Right lung (tissue), 10 donors: ENCODE data around the gene ME2. TPM values are rescaled to one million over a fixed set of nuclear protein-coding genes. Genes with fewer than 3 reads are reported as not detected.
A peak's percentile ranks its signal among the peaks of the same experiment; 100 is the strongest.
"Not testable (repeated sequence)": the region's sequence is repeated elsewhere in the genome, so short reads cannot be mapped to it uniquely, and the experiment has no call there.

Experiments used
- DNase-seq, 2 donors: peaks; one replicate each; pipeline ENCODE4 v3.0.0-alpha.2; 2013
- long read RNA-seq, 8 donors: transcript quantifications; one replicate each; lab custom pipeline, GENCODE V29; 2026
- polyA plus RNA-seq, 5 donors: library from polyadenylated mRNA; unstranded; fragments of 120-200 nt; gene quantifications; one replicate each; pipeline versions ENCODE4 v1.2.1 to v1.2.3, GENCODE V29; 2013; ENCODE audit warnings: inconsistent platforms in 1 of 5, low replicate concordance in 1 of 5; ENCODE audit not compliant: insufficient read length in 5 of 5, insufficient read depth in 1 of 5

The ME2 gene
- 10 to 100 TPM; 25.9 to 39.0 (median 31.4) TPM for polyA plus RNA-seq
- long read RNA-seq, donor 1, full-length matches to known transcripts = 7 of 7 reads
- long read RNA-seq, donor 1, partial matches to known transcripts = 0 of 7 reads
- long read RNA-seq, donor 1, other reads (novel, unspliced or antisense) = 0 of 7 reads
- long read RNA-seq, donor 2, full-length matches to known transcripts = 4 of 4 reads
- long read RNA-seq, donor 2, partial matches to known transcripts = 0 of 4 reads
- long read RNA-seq, donor 2, other reads (novel, unspliced or antisense) = 0 of 4 reads
- long read RNA-seq, donor 3, full-length matches to known transcripts = 6 of 6 reads
- long read RNA-seq, donor 3, partial matches to known transcripts = 0 of 6 reads
- long read RNA-seq, donor 3, other reads (novel, unspliced or antisense) = 0 of 6 reads
- long read RNA-seq, donor 4, full-length matches to known transcripts = 3 of 3 reads
- long read RNA-seq, donor 4, partial matches to known transcripts = 0 of 3 reads
- long read RNA-seq, donor 4, other reads (novel, unspliced or antisense) = 0 of 3 reads
- long read RNA-seq, donor 5, full-length matches to known transcripts = 10 of 16 reads
- long read RNA-seq, donor 5, partial matches to known transcripts = 6 of 16 reads
- long read RNA-seq, donor 5, other reads (novel, unspliced or antisense) = 0 of 16 reads
- long read RNA-seq, donor 6, full-length matches to known transcripts = 10 of 10 reads
- long read RNA-seq, donor 6, partial matches to known transcripts = 0 of 10 reads
- long read RNA-seq, donor 6, other reads (novel, unspliced or antisense) = 0 of 10 reads
- long read RNA-seq, donor 7, full-length matches to known transcripts = 4 of 4 reads
- long read RNA-seq, donor 7, partial matches to known transcripts = 0 of 4 reads
- long read RNA-seq, donor 7, other reads (novel, unspliced or antisense) = 0 of 4 reads
- long read RNA-seq, donor 8, full-length matches to known transcripts = 3 of 3 reads
- long read RNA-seq, donor 8, partial matches to known transcripts = 0 of 3 reads
- long read RNA-seq, donor 8, other reads (novel, unspliced or antisense) = 0 of 3 reads

GRCh38 chr18:50878345-50879301 lies at the start of gene ME2:
Gene ME2 (plus strand): TSS chr18:50879118. CDS start chr18:50895821, 16,703 bp downstream.
- DNase-seq = peak; percentile 90 to 91

DNA sequence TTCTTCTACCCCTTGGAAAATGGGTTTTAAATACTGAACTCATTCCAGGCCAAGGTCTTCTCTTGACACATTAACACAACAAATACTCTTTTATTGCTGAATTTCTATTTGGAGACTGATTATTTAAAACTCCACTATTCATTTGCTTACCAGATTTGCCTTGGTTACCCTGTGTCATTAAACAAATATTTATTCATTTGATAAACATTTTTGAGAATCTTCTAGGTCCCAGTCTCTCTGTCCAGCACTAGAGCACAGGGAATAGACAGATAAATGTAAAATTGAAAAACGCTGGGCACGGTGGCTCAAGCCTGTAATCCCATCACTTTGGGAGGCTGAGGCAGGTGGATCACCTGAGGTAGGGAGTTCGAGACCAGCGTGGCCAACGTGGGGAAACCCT lies 49.3 kb upstream of the ME2 start:
- no peak for DNase-seq

DNA sequence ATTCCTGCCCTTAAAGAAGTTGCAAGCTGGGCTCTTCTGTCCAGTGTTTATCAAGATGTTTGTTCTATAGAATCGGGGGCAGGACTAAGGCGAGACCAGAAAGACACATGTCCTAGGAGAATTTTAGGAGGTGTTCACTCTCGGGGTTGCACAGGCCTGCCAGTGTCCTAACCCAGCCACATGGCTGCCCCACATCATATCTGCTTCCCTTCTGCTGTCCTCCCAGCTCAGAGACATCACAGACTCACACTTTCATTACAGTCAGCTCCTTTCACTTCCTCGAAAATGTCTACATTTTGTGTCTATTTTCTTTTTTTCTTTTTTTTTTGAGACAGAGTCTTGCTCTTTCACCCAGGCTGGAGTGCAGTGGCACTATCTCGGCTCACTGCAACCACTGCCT lies 48.4 kb upstream of the ME2 start:
- no peak for DNase-seq

DNA sequence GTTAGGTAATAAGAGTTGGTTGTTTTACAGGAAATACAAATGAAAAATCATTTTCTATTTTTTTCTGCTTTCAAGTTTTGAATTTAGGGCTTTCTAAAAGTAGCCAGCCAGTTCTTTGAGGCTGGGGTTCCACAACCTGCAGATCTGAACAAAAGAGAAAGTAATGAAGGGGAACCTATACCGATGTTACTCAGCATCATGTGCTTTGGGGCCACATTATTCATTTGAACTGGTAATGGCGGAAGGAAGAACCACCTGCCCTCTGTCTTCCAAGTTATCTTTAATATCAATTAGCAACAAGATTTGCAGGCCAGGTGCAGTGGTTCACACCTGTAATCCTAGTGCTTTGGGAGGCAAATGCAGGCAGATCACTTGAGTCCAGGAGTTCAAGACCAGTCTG lies 46.2 kb upstream of the ME2 start:
- DNase-seq = no peak

GRCh38 chr18:50833496-50833895 lies 45.4 kb upstream of the ME2 start:
- not testable (repeated sequence) for DNase-seq

DNA sequence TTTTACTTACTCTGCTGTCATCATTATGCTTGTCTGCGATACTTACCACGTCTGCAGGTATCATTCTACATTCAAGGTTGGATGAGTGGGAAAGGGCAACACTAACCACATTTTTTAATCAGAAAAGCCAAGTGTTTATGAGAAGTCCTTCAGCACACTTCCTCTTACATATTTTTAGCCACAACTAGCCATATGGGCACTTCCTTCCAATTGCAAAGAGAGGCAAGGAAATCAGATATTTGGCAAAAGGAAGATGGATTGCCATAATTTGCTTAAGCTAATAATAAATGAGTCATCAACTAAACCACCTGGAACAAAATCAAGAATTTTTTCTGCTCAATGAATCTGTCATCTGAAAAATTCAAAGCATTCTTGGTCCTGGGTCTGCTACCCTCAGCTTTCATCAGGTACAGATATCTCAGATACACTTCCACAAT lies 42.4 kb upstream of the ME2 start:
- no peak for DNase-seq

GRCh38 chr18:50839341-50839740 lies 39.6 kb upstream of the ME2 start:
- no peak for DNase-seq

DNA sequence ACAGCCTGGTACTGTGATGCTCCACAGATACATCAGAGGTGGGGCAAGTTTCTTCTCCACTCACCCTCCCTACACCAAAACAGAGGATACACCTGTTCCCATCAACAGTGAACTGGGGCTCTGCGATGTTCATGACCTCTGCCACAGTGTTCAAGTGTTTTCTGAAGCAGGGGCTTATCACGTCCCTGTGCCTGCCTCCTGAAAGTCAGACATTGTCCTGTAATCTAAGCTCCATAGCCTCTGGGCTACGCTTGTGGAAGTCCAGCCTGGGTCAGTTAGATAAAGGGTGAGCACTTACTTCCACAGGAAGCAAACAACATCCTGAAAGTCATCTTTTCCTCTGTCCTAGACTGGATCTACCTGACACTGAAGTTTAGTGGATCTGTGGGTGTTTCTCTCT lies 38.9 kb upstream of the ME2 start:
- DNase-seq = no peak

DNA sequence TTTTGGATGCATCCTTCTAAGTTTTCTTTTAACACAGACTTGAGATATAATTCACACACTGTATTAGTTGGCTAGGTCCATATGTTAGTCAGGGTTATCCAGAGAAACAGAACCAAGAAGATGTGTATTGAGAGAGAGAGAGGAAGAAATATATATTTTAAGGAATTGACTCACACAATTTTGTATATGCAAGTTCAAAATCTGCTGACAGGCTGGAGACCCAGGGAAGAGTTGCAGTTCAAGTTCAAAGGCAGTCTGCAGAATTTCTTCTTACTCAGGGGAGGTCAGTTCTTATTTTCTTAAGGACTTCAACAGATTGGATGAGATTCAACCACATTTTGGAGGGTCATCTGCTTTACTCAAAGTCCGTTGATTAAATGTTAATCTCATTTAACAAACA lies 36.1 kb upstream of the ME2 start:
- DNase-seq = no peak

GRCh38 chr18:50844554-50844953 lies 34.4 kb upstream of the ME2 start:
- no peak for DNase-seq

DNA sequence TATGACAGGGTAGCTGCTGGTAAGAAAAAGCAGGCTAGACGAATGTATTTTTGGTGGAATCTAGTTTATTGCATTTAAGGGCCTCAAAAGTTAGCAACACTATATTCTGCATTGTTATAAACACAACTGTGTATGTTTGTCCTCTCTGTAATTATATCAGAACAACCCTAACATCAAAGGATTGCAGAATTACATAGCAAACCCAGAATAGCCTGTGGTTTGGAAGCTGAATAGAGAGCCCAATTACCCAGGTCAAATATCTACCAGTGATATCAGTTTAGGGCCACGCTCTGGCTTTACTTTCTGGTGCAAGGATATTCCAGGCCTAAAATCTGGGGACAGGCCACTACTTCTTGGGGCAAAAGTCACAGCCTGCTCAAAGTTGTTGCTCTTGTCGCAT lies 34.0 kb upstream of the ME2 start:
- no peak for DNase-seq

- no peak for DNase-seq
Observed at GRCh38 chr18:50847192-50847591, 31.7 kb upstream of the ME2 start.

DNA sequence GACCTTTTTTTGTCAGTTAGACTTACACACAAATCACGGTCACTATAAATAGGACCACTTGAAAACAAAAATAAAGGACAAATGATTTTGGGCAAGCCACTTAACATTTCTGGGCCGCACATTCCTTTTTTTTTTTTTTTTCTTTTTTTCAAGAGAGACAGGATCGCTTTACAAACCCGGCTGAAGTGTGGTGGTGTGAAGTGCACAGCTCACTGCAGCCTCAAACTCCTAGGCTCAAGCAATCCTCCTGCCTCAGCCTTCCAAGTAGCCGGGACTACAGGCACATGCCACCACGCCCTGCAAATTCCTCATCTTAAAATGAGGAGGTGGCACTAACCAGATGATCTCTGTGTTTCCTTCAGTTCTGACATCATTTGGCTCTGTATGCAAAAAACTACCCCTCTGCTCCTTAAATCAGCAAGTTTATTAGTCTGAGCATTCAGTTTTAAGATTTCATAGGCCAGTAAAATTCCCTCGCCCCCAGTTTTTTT lies 30.8 kb upstream of the ME2 start:
- no peak for DNase-seq

DNA sequence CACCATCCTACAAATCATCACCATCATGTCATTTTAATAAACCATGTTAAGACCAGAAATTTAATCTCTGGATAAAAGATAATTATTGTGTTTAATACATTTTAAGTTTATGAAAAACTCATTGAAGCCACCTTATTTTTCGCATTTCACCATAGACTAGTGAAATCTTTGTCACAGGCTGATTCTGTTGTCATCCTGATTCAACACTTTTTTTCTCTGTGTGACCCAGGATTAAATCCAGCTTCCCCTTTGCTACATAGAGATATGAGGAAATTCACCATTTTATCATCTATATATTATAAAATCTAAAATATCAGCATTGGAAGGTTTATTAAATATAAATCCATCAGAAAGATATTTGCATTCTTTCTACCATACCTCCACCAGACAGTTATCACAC lies 29.9 kb upstream of the ME2 start:
- DNase-seq = no peak

DNA sequence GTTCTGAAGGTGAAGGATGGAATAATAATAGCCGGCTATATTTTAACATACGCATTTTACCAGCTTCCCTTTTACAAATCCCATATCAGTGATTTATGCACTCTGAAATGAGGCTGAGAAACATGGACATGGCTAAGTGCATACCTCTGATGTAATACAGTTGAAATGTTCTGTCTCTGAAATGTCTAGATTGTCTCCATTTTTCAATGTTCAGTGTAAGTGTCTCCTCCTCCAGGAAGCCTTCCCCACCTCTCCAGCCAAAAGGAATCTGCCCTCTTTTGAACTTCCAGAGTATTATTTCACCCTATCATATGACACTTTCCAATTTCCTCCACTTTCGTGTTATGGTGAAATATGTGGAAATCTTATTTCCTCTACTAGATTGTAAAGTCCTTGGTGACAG lies 29.5 kb upstream of the ME2 start:
- DNase-seq = no peak

DNA sequence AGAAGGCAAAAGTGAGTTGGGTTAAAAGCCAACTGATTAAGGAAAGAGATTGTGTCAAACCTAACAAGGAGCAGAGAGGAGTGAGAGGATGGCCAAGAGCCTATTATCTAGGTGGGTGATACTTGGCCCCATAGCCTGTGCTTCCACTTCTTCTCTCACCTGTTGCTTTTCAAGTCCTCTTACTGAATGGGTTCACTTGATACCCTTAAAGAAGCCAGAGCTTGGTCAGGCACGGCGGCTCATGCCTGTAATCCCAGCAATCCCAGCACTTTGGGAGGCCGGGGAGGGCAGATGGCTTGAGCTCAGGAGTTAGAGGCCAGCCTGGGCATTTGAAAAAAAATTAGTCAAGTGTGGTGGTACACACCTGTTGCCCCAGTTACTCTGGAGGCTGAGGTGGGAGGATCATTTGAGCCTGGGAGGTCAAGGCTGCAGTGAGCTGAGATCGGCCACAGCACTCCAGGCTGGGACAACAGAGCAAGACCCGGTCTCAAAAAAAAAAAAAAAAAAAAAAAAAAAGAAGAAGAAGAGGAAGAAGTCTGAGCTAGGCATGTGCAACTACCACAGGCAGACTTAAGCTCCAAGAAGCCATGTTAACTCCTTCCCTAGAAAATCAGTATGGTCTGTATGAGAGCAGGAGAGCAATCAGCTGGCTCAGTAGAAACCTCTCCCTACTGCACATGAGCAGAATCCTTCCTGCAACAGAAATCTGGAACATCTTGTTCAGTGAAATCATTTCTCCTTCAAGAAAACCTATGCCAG lies 28.4 kb upstream of the ME2 start:
- DNase-seq = no peak

- DNase-seq = no peak
Observed at GRCh38 chr18:50853863-50854271, 25.1 kb upstream of the ME2 start.

- DNase-seq = no peak
Observed at GRCh38 chr18:50855976-50856757, 22.8 kb upstream of the ME2 start.

- not testable (repeated sequence) for DNase-seq
Observed at GRCh38 chr18:50857166-50857565, 21.8 kb upstream of the ME2 start.
